A549 (cell line): ENCODE results near the gene CCDC154.

Experiments
- CHD2 ChIP-seq: fragments of 150-350 bp; IDR thresholded peaks from 2 replicates; pipeline ENCODE4 v1.6.1; 2014; ENCODE audit warnings: low read length; ENCODE audit not compliant: partially characterized antibody
- CTCF ChIP-seq: fragments of >200 bp; sonication (Bioruptor Twin); formaldehyde crosslinking; IDR thresholded peaks from 3 replicates; pipeline ENCODE4 v1.5.1; 2016
- MAFK ChIP-seq: fragments of 450-650 bp; IDR thresholded peaks from 2 replicates; pipeline ENCODE4 v1.6.1; 2014; ENCODE audit not compliant: partially characterized antibody
- MAX ChIP-seq: IDR thresholded peaks from 2 replicates; pipeline ENCODE4 v1.6.1; 2012
- NFE2L2 ChIP-seq: fragments of 150-350 bp; conservative IDR thresholded peaks from 2 replicates; pipeline ENCODE4 v1.6.1; 2014; ENCODE audit warnings: low read length

DNA sequence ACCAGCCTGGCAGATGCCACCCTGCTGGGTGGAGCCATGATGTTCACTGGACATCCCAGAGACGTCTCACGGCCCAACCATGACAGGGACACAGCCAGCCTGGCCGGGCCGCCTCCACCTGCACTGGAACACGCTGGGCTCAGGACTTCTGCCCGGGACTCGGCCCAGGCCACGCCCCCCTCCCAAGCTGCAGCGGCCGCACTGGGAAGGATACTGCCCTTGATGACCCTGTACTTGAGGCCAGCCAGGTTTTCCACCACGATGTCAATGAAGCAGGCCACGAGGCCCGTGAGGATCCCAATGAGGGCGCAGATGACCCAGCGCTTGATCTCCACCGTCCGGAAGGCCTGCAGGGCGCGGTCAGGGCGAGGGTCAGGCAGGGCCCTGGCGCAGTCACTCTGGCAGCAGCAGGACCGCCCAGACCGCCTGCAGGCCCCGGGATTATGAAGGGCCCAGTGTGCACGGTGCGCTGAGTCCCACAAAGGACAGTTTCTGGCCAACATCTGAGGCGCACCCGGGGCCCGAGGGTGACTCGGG is 16.3 kb upstream of the CCDC154 start:
- TF ChIP-seq MAX (no peak), CTCF (no peak), MAFK (no peak), CHD2 (no peak), NFE2L2 (no peak)
